Adrenal gland (tissue), 12 donors: ENCODE measurements around the gene EPHB1. TPM values are rescaled to one million over a fixed set of nuclear protein-coding genes. Genes with fewer than 3 reads are reported as not detected.

Experiments
- DNase-seq, 7 donors: peaks; one replicate each; pipeline ENCODE4 v3.0.0-alpha.2; 2019 to 2020
- H3K27ac ChIP-seq, 5 donors: fragments of 200-600 bp; sonication (generic) in 4 of 5; 1 replicate in 3 of 5; 2 replicates in 2 of 5; pipeline versions ENCODE4 v1.5.1 to v1.8.0; 2016 to 2020; ENCODE audit warnings: mild to moderate bottlenecking in 1 of 5
- H3K27me3 ChIP-seq: fragments of 200-600 bp; 2 replicates; pipeline ENCODE4 v1.8.0; 2021
- H3K36me3 ChIP-seq, 2 donors: fragments of 200-600 bp; replicated peaks in 1 of 2; 1 replicate in 1 of 2; 2 replicates in 1 of 2; pipeline versions ENCODE4 v1.5.1 to v1.8.0; 2018 to 2022
- H3K4me1 ChIP-seq, 2 donors: fragments of 200-600 bp; replicated peaks in 1 of 2; 1 replicate in 1 of 2; 2 replicates in 1 of 2; pipeline versions ENCODE4 v1.5.1 to v1.8.0; 2018 to 2021
- H3K4me3 ChIP-seq, 4 donors: fragments of 200-600 bp; sonication (generic) in 3 of 4; one replicate each; pipeline ENCODE4 v1.5.1; 2016 to 2018
- H3K9me3 ChIP-seq, 3 donors: fragments of 200-600 bp; sonication (generic) in 1 of 3; replicated peaks in 1 of 3; 1 replicate in 2 of 3; 2 replicates in 1 of 3; pipeline versions ENCODE4 v1.5.1 to v1.8.0; 2016 to 2021
- POLR2A ChIP-seq, 2 donors: fragments of 450-650 bp; IDR thresholded peaks; one replicate each; pipeline ENCODE4 v1.6.1; 2017; ENCODE audit warnings: antibody characterized with exemption in 2 of 2, mild to moderate bottlenecking in 2 of 2, moderate library complexity in 1 of 2
- WGBS, 4 donors: extraction: QIAGEN DNeasy Blood & Tissue Kit in 2 of 4; methylation state at CpG; one replicate each; pipeline versions ENCODE4 v1.1.5 to v1.1.7; 2013 to 2017; 5-methylcytosine and 5-hydroxymethylcytosine counted together
- intact Hi-C, 2 donors: fragments of 100-400 bp; cut with DNase I; formaldehyde crosslinking; loops; one replicate each; pipeline versions ENCODE4 v1.14.1 to v1.15.0; 2022 to 2023
- polyA plus RNA-seq, 3 donors: library from polyadenylated mRNA; stranded (reverse); fragments of 200-250 nt in 2 of 3; fragments of 350-450 nt in 1 of 3; fragmentation: Illumina TruSeq in 1 of 3; extraction: RNeasy Lipid Tissue Mini Kit (QIAGEN cat#74804) in 1 of 3; gene quantifications; one replicate each; pipeline ENCODE4 v1.2.3, GENCODE V29; 2013 to 2014
- total RNA-seq, 9 donors: library from RNA; depleted of rRNA in 4 of 9; stranded (reverse); fragments of >200 nt in 4 of 9; fragments of 120-200 nt in 1 of 9; fragmentation: NEBNext Ultra II Directional in 1 of 9; extraction: Animal tissue kit (Norgen Biotek cat#: 25700) in 1 of 9; gene quantifications; one replicate each; pipeline versions ENCODE4 v1.1.0 to v1.2.4, GENCODE V29; 2013 to 2023
- TF ChIP-seq, protein P1 (sequence below), 6 experiments: fragments of 450-650 bp in 4 of 6; fragments of 200-600 bp in 2 of 6; sonication (generic) in 1 of 6; IDR thresholded peaks; 1 replicate in 5 of 6; 2 replicates in 1 of 6; pipeline versions ENCODE4 v1.5.1 to v1.8.0; 2016 to 2021; ENCODE audit warnings: antibody characterized with exemption in 6 of 6, mild to moderate bottlenecking in 2 of 6, moderate library complexity in 1 of 6
- donor health status: healthy with polysubstance abuse.
- donor health status: Bipolar disorder and iron deficiency.
- donor health status: DM: yes; HTN: yes; CAD: no.
- donor health status: DM: no; HTN: no; CAD: no.
- donor health status: DM: no; HTN: no; CAD: no.
- donor health status: DM: yes; HTN: yes; CAD: no.

The EPHB1 gene
- total and polyA plus RNA-seq, 12 donors = 0.10 to 3.4 (median 0.98) TPM

GRCh38 chr3:135218782-135219181 lies 423.7 kb downstream of the EPHB1 start:
- DNase-seq = no peak
- no peaks in the 10 kb centered on the region for H3K27me3 ChIP-seq
- no peaks in the 10 kb centered on the region for H3K4me1 ChIP-seq
- H3K36me3 ChIP-seq = no peaks in the 10 kb centered on the region
- TF ChIP-seq, protein P1, sequence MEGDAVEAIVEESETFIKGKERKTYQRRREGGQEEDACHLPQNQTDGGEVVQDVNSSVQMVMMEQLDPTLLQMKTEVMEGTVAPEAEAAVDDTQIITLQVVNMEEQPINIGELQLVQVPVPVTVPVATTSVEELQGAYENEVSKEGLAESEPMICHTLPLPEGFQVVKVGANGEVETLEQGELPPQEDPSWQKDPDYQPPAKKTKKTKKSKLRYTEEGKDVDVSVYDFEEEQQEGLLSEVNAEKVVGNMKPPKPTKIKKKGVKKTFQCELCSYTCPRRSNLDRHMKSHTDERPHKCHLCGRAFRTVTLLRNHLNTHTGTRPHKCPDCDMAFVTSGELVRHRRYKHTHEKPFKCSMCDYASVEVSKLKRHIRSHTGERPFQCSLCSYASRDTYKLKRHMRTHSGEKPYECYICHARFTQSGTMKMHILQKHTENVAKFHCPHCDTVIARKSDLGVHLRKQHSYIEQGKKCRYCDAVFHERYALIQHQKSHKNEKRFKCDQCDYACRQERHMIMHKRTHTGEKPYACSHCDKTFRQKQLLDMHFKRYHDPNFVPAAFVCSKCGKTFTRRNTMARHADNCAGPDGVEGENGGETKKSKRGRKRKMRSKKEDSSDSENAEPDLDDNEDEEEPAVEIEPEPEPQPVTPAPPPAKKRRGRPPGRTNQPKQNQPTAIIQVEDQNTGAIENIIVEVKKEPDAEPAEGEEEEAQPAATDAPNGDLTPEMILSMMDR (IDR thresholded peaks at IDR 0.05) = no peak
- TF ChIP-seq POLR2A (IDR thresholded peaks at IDR 0.05) = no peak
- intact Hi-C loops = no loop called here
- 80 to 89% (median 83%) methylated on average over 4 of the region's 4 CpGs for WGBS, 4 donors
- H3K9me3 ChIP-seq = no peaks in the 10 kb centered on the region
- H3K4me3 ChIP-seq = no peak overlapping the region
- H3K27ac ChIP-seq = no peak overlapping the region

- 51 to 59% (median 56%) methylated on average over 5 of the region's 5 CpGs for WGBS, 4 donors
Measured at GRCh38 chr3:135224815-135225362, 429.8 kb downstream of the EPHB1 start.

GRCh38 chr3:135226057-135226456 lies 431.0 kb downstream of the EPHB1 start:
- no peaks in the 10 kb centered on the region for H3K36me3 ChIP-seq
- WGBS, 4 donors = 68 to 77% (median 72%) methylated on average over 6 of the region's 6 CpGs
- DNase-seq = peak in 1 of 7 donors; percentile 14
- TF ChIP-seq POLR2A (IDR thresholded peaks at IDR 0.05) = no peak
- TF ChIP-seq, protein P1 (IDR thresholded peaks at IDR 0.05) = no peak
- H3K4me3 ChIP-seq = no peak overlapping the region
- no peak overlapping the region for H3K27ac ChIP-seq
- H3K4me1 ChIP-seq = peaks cover 0 to 6% of the 10 kb centered on the region in 2 donors
- intact Hi-C loops = no loop called here
- H3K9me3 ChIP-seq = no peaks in the 10 kb centered on the region
- H3K27me3 ChIP-seq = no peaks in the 10 kb centered on the region

More at GRCh38 chr3:135224815-135225362, 429.8 kb downstream of the EPHB1 start:
- no peak overlapping the region for H3K4me3 ChIP-seq
- no peak for DNase-seq
- TF ChIP-seq POLR2A (IDR thresholded peaks at IDR 0.05) = no peak
- TF ChIP-seq, protein P1 (IDR thresholded peaks at IDR 0.05) = no peak
- H3K9me3 ChIP-seq = no peaks in the 10 kb centered on the region
- H3K27me3 ChIP-seq = no peaks in the 10 kb centered on the region
- H3K36me3 ChIP-seq = no peaks in the 10 kb centered on the region
- H3K27ac ChIP-seq = no peak overlapping the region
- H3K4me1 ChIP-seq = peaks cover 0 to 6% of the 10 kb centered on the region in 2 donors
- intact Hi-C loops = no loop called here

GRCh38 chr3:135228201-135228600 lies 433.1 kb downstream of the EPHB1 start:
- intact Hi-C loops = no loop called here
- no peaks in the 10 kb centered on the region for H3K27me3 ChIP-seq
- H3K4me3 ChIP-seq = no peak overlapping the region
- TF ChIP-seq, protein P1 (IDR thresholded peaks at IDR 0.05) = no peak
- no peak for TF ChIP-seq POLR2A (IDR thresholded peaks at IDR 0.05)
- H3K9me3 ChIP-seq = no peaks in the 10 kb centered on the region
- H3K4me1 ChIP-seq = peaks cover 0 to 6% of the 10 kb centered on the region in 2 donors
- H3K27ac ChIP-seq = no peak overlapping the region
- H3K36me3 ChIP-seq = no peaks in the 10 kb centered on the region
- 35 to 61% (median 45%) methylated on average over 3 of the region's 3 CpGs for whole genome bisulfite sequencing, 4 donors
- DNase-seq = peak in 1 of 7 donors; percentile 7
